Neural cell (in vitro differentiated cells): ENCODE data around the gene ZDHHC14. TPM values are rescaled to one million over a fixed set of nuclear protein-coding genes. Genes with fewer than 3 reads are reported as not detected.

Experiments used
- H2AFZ ChIP-seq: fragments of 200-600, 300-800 bp; sonication (generic), shearing (Covaris generic); 2 replicates; pipeline ENCODE4 v1.6.0; 2014; ENCODE audit warnings: low read depth, mild to moderate bottlenecking, antibody characterized with exemption, low read length, moderate library complexity
- H3F3A ChIP-seq: fragments of 200-600 bp; shearing (Covaris generic); 2 replicates; pipeline ENCODE4 v1.6.1; 2016; ENCODE audit warnings: mild to moderate bottlenecking, moderate library complexity, mixed read lengths, antibody characterized with exemption, low read length; ENCODE audit not compliant: insufficient read depth, poor library complexity, severe bottlenecking
- H3K27ac ChIP-seq: fragments of 200-600, 300-800 bp; sonication (generic), shearing (Covaris generic); 2 replicates; pipeline ENCODE4 v1.5.1; 2014; ENCODE audit warnings: mild to moderate bottlenecking, low read length, moderate library complexity
- H3K27me3 ChIP-seq: fragments of 300-800, 200-600 bp; sonication (generic), shearing (Covaris generic); 2 replicates; pipeline ENCODE4 v1.6.0; 2014; ENCODE audit warnings: mild to moderate bottlenecking, low read depth, low read length, moderate library complexity; ENCODE audit not compliant: insufficient read depth
- H3K36me3 ChIP-seq: fragments of 300-800, 200-600 bp; sonication (generic), shearing (Covaris generic); 2 replicates; pipeline ENCODE4 v1.5.1; 2014; ENCODE audit warnings: mild to moderate bottlenecking, antibody characterized with exemption, low read length, moderate library complexity; ENCODE audit not compliant: insufficient read depth
- H3K4me2 ChIP-seq: fragments of 300-800, 200-600 bp; sonication (generic), shearing (Covaris generic); 2 replicates; pipeline ENCODE4 v1.6.0; 2014; ENCODE audit warnings: mild to moderate bottlenecking, low read length
- H3K4me3 ChIP-seq: fragments of 300-800, 200-600 bp; sonication (generic), shearing (Covaris generic); 2 replicates; pipeline ENCODE4 v1.5.1; 2014; ENCODE audit warnings: mild to moderate bottlenecking, low read length, moderate library complexity
- H3K79me2 ChIP-seq: fragments of 200-600 bp; shearing (Covaris generic); replicated peaks from 2 replicates; pipeline ENCODE4 v1.6.0; 2014; ENCODE audit warnings: mild to moderate bottlenecking, low read length, moderate library complexity; ENCODE audit not compliant: insufficient read depth
- H3K9ac ChIP-seq: fragments of 300-800, 200-600 bp; sonication (generic), shearing (Covaris generic); 2 replicates; pipeline ENCODE4 v1.6.1; 2016; ENCODE audit warnings: mild to moderate bottlenecking, low read length, mixed read lengths
- H3K9me2 ChIP-seq: fragments of 200-600 bp; shearing (Covaris generic); 2 replicates; pipeline ENCODE4 v1.6.1; 2016; ENCODE audit warnings: mild to moderate bottlenecking, low read length, mixed read lengths; ENCODE audit not compliant: insufficient read depth
- H3K9me3 ChIP-seq: fragments of 200-600, 300-800 bp; sonication (generic), shearing (Covaris generic); 2 replicates; pipeline ENCODE4 v1.6.1; 2016; ENCODE audit warnings: mild to moderate bottlenecking, mixed run types, low read length, moderate library complexity, mixed read lengths
- H4K20me1 ChIP-seq: fragments of 200-600 bp; shearing (Covaris generic); 2 replicates; pipeline ENCODE4 v1.6.1; 2016; ENCODE audit warnings: mild to moderate bottlenecking, mixed run types; ENCODE audit not compliant: insufficient read depth
- EP300 ChIP-seq: fragments of 450-650 bp; conservative IDR thresholded peaks from 2 replicates; pipeline ENCODE4 v1.6.1; 2014; ENCODE audit warnings: antibody characterized with exemption, mild to moderate bottlenecking, moderate library complexity; ENCODE audit not compliant: poor library complexity, severe bottlenecking
- EZH2 ChIP-seq: fragments of 200-600, 300-800 bp; shearing (Covaris generic), sonication (generic); IDR thresholded peaks from 2 replicates; pipeline ENCODE4 v1.6.1; 2014; ENCODE audit warnings: antibody characterized with exemption, low read length, borderline replicate concordance, mild to moderate bottlenecking; ENCODE audit not compliant: insufficient read depth, poor library complexity, severe bottlenecking
- MXI1 ChIP-seq: fragments of 450-650 bp; conservative IDR thresholded peaks from 2 replicates; pipeline ENCODE4 v1.6.1; 2014; ENCODE audit warnings: antibody characterized with exemption, mild to moderate bottlenecking; ENCODE audit not compliant: poor library complexity, severe bottlenecking
- POLR2AphosphoS5 ChIP-seq: IDR thresholded peaks from 2 replicates; pipeline ENCODE4 v1.6.1; 2012
- RAD21 ChIP-seq: fragments of 450-650 bp; conservative IDR thresholded peaks from 2 replicates; pipeline ENCODE4 v1.6.1; 2014; ENCODE audit warnings: antibody characterized with exemption, mild to moderate bottlenecking, moderate library complexity
- SMC3 ChIP-seq: fragments of 450-650 bp; conservative IDR thresholded peaks from 2 replicates; pipeline ENCODE4 v1.6.1; 2014; ENCODE audit warnings: antibody characterized with exemption, mild to moderate bottlenecking, moderate library complexity; ENCODE audit not compliant: poor library complexity
- TAF1 ChIP-seq: IDR thresholded peaks from 2 replicates; pipeline ENCODE4 v1.6.1; 2012; ENCODE audit warnings: low read depth
- polyA plus RNA-seq: library from polyadenylated mRNA; depleted of rRNA; stranded (reverse); fragments of >200 nt; gene quantifications from 2 replicates; pipeline ENCODE4 v1.2.3, GENCODE V29; 2014
- TF ChIP-seq, protein P1 (sequence below): IDR thresholded peaks from 2 replicates; pipeline ENCODE4 v1.6.1; 2012; ENCODE audit warnings: borderline replicate concordance
- TF ChIP-seq, protein P2 (sequence below): fragments of 450-650 bp; IDR thresholded peaks from 2 replicates; pipeline ENCODE4 v1.5.1; 2014; ENCODE audit warnings: antibody characterized with exemption, mild to moderate bottlenecking, moderate library complexity; ENCODE audit not compliant: poor library complexity, severe bottlenecking

ZDHHC14 gene
- polyA plus RNA-seq, 1 donor from 2014 or later, result 4.1 TPM

DNA sequence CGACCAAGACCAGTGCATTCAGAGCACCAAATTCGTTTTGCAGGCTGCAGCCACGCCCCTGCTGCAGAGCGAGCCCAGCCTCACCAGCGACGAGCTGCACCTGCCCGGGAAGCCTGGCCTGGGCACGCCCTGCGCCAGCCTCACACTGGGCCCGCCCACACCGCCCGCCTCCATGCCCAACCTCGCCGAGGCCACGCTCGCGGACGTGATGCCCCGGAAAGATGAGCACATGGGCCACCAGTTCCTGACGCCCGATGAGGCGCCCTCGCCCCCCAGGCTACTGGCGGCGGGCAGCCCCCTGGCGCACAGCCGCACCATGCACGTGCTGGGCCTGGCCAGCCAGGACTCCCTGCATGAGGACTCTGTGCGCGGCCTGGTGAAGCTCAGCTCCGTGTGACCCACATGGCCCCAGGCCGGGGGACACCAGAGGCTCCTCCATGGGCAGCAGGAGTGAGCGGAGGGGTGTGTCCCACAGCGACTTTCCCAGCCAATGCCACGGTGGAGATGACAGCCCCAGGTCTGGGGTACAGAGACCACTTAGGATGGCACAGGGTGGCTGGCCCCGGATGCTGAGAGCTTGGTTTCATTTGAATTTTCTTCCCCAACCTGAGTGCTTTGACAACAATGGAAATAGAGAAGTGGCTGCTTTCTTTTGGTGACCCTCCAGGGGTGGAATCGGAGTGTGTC lies 291.9 kb downstream of the ZDHHC14 start:
- no peaks in the 10 kb centered on the region for H3K79me2 ChIP-seq
- H3F3A ChIP-seq, result no peaks in the 10 kb centered on the region
- no peaks in the 10 kb centered on the region for H3K36me3 ChIP-seq
- no peak overlapping the region for H2AFZ ChIP-seq
- no peaks in the 10 kb centered on the region for H3K9me3 ChIP-seq
- H4K20me1 ChIP-seq, result no peaks in the 10 kb centered on the region
- no peaks in the 10 kb centered on the region for H3K27me3 ChIP-seq
- no peak overlapping the region for H3K4me3 ChIP-seq
- H3K4me2 ChIP-seq, result no peak overlapping the region
- no peaks in the 10 kb centered on the region for H3K9me2 ChIP-seq
- no peak overlapping the region for H3K27ac ChIP-seq
- H3K9ac ChIP-seq, result no peak overlapping the region
- no peak for TF ChIP-seq POLR2AphosphoS5
- TF ChIP-seq EP300, result no peak
- TF ChIP-seq RAD21, result no peak

DNA sequence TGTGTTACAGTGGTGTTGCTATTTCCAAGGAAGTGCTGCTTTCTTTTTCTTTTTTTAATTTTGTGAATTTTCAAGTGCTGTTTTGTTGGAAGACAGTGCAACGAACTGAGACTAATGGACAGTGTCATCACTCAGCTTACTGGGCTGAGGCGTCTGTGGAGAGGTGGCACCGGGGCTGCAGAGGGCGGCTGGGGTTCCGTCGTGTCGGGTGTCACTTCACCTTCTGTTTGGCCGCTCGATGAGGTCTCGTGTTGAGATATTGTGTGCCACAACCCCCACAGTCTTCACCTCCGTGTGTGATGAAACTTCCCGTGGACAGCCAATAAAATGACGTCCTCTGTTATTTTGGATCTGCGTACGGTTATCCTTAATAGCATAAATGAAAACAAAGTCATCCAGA lies 292.6 kb downstream of the ZDHHC14 start:
- no peaks in the 10 kb centered on the region for H3K36me3 ChIP-seq
- H3F3A ChIP-seq, result no peaks in the 10 kb centered on the region
- no peak overlapping the region for H3K4me3 ChIP-seq
- no peak overlapping the region for H3K9ac ChIP-seq
- H3K9me3 ChIP-seq, result no peaks in the 10 kb centered on the region
- no peak overlapping the region for H3K27ac ChIP-seq
- H3K27me3 ChIP-seq, result no peaks in the 10 kb centered on the region
- no peaks in the 10 kb centered on the region for H4K20me1 ChIP-seq
- no peaks in the 10 kb centered on the region for H3K9me2 ChIP-seq
- TF ChIP-seq POLR2AphosphoS5, result no peak
- H2AFZ ChIP-seq, result no peak overlapping the region
- H3K79me2 ChIP-seq, result no peaks in the 10 kb centered on the region
- no peak overlapping the region for H3K4me2 ChIP-seq

DNA sequence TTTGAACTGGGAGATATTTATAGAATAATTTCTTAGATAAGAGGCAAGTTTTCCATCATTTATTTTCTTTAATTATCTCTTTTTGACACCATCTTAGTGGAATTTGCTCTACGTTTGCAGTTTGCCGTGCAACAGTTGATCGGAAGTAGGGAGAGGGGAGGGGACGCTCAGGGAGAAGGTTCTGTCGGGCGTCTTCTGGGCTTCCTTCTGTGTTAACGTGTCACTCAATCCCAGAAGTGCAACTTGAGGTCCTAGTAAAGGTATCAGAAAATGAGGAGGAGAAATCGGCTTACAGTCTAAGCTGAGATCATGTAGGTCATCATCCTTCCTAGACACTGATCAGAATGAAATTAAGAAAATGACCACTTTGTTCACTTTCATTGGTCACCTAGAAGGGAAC lies 293.1 kb downstream of the ZDHHC14 start:
- Histone ChIP-seq H3K79me2 (no peaks in the 10 kb centered on the region), H2AFZ (no peak overlapping the region)
- no peak for TF ChIP-seq POLR2AphosphoS5

DNA sequence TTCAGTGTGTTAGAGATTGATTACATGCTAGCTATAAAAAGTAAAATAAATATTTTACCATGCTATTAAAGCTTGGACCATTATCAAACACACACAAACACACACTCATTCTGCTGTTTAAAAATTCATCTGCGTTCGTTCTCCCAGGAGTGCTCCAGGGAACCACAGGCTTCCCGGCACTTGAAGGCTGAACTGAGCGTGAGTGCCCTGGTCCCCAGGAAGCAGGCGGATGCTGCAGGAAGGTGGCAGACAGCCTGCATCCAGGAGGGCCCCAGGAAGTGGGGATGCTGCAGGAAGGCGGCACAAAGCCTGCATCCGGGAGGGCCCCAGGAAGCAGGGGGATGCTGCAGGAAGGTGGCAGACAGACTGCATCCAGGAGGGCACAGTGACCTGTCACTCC lies 294.8 kb downstream of the ZDHHC14 start:
- H3K9me2 ChIP-seq, result no peaks in the 10 kb centered on the region
- H3K36me3 ChIP-seq, result no peaks in the 10 kb centered on the region
- no peak overlapping the region for H2AFZ ChIP-seq
- no peak overlapping the region for H3K4me2 ChIP-seq
- H4K20me1 ChIP-seq, result no peaks in the 10 kb centered on the region
- H3K9ac ChIP-seq, result no peak overlapping the region
- no peaks in the 10 kb centered on the region for H3K79me2 ChIP-seq
- no peaks in the 10 kb centered on the region for H3K9me3 ChIP-seq
- H3K27me3 ChIP-seq, result no peaks in the 10 kb centered on the region
- H3F3A ChIP-seq, result no peaks in the 10 kb centered on the region
- TF ChIP-seq EZH2, result no peak
- no peak for TF ChIP-seq SMC3
- TF ChIP-seq RAD21, result no peak
- TF ChIP-seq MXI1, result no peak
- TF ChIP-seq EP300, result no peak
- TF ChIP-seq, protein P1, sequence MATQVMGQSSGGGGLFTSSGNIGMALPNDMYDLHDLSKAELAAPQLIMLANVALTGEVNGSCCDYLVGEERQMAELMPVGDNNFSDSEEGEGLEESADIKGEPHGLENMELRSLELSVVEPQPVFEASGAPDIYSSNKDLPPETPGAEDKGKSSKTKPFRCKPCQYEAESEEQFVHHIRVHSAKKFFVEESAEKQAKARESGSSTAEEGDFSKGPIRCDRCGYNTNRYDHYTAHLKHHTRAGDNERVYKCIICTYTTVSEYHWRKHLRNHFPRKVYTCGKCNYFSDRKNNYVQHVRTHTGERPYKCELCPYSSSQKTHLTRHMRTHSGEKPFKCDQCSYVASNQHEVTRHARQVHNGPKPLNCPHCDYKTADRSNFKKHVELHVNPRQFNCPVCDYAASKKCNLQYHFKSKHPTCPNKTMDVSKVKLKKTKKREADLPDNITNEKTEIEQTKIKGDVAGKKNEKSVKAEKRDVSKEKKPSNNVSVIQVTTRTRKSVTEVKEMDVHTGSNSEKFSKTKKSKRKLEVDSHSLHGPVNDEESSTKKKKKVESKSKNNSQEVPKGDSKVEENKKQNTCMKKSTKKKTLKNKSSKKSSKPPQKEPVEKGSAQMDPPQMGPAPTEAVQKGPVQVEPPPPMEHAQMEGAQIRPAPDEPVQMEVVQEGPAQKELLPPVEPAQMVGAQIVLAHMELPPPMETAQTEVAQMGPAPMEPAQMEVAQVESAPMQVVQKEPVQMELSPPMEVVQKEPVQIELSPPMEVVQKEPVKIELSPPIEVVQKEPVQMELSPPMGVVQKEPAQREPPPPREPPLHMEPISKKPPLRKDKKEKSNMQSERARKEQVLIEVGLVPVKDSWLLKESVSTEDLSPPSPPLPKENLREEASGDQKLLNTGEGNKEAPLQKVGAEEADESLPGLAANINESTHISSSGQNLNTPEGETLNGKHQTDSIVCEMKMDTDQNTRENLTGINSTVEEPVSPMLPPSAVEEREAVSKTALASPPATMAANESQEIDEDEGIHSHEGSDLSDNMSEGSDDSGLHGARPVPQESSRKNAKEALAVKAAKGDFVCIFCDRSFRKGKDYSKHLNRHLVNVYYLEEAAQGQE, result no peak
- TF ChIP-seq POLR2AphosphoS5, result no peak
- TF ChIP-seq, protein P2, sequence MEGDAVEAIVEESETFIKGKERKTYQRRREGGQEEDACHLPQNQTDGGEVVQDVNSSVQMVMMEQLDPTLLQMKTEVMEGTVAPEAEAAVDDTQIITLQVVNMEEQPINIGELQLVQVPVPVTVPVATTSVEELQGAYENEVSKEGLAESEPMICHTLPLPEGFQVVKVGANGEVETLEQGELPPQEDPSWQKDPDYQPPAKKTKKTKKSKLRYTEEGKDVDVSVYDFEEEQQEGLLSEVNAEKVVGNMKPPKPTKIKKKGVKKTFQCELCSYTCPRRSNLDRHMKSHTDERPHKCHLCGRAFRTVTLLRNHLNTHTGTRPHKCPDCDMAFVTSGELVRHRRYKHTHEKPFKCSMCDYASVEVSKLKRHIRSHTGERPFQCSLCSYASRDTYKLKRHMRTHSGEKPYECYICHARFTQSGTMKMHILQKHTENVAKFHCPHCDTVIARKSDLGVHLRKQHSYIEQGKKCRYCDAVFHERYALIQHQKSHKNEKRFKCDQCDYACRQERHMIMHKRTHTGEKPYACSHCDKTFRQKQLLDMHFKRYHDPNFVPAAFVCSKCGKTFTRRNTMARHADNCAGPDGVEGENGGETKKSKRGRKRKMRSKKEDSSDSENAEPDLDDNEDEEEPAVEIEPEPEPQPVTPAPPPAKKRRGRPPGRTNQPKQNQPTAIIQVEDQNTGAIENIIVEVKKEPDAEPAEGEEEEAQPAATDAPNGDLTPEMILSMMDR, result no peak
- TF ChIP-seq TAF1, result no peak
- H3K4me3 ChIP-seq, result no peak overlapping the region
- H3K27ac ChIP-seq, result no peak overlapping the region

More for the DNA sequence above, 293.1 kb downstream of the ZDHHC14 start:
- H3K4me3 ChIP-seq, result no peak overlapping the region
- H4K20me1 ChIP-seq, result no peaks in the 10 kb centered on the region
- no peaks in the 10 kb centered on the region for H3K27me3 ChIP-seq
- no peak overlapping the region for H3K9ac ChIP-seq
- no peaks in the 10 kb centered on the region for H3K9me2 ChIP-seq
- H3K36me3 ChIP-seq, result no peaks in the 10 kb centered on the region
- no peaks in the 10 kb centered on the region for H3F3A ChIP-seq
- no peak overlapping the region for H3K4me2 ChIP-seq
- no peak overlapping the region for H3K27ac ChIP-seq
- no peaks in the 10 kb centered on the region for H3K9me3 ChIP-seq
